Measurements from ENCODE around the gene ZCCHC4.

ZCCHC4 gene

DNA sequence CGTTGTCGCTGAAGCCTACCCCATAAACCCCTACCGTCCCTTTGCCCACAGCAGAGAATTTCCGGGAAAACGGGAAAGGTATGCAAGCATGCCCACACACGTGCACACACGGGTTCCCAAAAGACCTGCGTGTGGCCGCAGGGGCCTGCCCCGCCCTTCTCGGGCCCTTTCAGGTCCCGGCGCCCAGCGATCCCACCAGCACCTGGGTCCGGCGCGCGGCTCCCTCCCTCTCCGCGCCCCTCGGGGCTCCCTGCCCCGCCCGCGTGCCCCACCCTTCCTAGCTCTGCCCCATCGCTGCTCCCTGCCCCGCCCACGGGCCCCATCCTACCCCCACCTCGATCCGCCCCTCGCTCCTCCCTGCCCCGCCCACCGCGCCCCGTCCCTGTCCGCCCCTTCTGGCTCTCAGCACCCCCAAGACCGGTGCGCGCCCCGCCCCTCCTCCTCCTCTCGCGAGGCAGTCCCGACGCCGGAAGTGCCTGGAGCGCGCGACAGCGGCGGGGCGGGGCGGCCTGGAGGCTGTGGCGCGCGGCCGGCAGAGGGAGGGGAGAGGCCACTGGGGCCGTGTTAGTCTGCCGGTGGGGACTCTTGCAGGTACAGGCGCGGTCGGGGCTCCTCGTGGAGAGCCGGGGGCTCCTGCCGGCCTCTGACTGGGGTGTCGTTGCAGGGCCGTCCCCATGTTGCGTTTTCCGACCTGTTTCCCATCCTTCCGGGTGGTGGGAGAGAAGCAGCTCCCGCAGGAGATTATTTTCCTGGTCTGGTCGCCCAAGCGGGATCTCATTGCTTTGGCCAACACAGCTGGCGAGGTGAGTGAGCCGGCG lies 64.4 kb downstream of the ZCCHC4 start, which contains the start of gene ANAPC4:
TSS of gene ANAPC4 (plus strand) at position 510 of the 818 bp plus-strand sequence. CDS start at position 675, 165 bp downstream.
- peak; percentile 97 to 99 for DNase-seq (ENCODE audit: extremely low read depth in 1 of 2, low read depth in 1 of 2)

DNA sequence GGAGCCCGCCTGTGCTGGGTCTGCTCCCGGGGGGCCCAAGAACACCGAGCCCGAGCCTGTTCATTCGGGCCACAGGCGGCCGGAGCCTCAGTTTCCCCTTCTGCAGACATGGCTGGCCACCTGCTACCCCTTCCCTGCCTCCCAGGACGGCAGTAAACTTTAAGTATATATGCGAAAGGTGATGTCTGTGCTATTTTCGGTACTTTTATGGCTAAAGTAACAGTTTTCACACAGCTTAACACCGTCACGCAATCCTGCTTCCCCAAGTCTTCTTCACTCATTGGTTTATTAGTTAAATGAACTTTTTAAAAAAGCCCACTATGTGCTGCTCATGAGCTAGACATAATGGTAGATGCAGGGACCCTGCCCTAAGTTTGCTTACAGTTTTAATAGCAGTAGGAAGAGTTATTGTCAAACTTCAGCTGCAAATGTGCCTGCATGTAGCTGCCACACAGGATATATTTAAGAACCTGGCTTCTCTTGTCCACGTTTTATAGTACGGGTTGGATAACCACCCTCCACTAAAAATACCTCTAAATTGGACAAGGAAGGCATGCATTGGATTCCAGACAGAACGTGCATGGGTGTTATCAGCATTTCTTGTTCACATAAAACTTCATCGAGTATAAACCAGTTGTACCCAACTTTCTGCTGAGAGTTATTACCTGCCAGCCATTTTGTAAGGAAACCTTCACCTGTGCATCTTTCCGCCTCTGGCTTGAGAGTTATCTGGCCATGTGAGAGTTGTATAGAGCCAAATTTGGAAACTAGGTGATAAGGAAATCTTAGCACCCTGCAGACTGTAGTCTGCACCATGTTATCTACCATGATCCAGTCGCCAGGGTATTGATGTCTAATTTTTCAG lies 65.2 kb downstream of the ZCCHC4 start:
- no peak for DNase-seq (ENCODE audit: extremely low read depth in 1 of 2, low read depth in 1 of 2)

DNA sequence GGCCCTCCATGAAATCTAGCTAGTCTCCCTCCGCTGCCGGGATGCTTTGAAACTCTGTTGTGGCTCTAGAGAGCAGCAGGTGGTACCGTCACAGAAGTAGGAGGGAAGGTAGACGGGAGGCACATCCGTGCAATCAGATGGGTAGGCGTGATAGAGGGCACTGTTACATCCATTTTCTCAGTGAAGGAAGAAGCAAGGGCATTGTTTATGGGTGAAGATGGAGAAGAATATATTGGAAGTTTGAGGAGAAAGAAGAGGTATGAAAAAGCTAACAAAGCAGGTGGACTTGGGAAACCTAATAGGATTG lies 65.8 kb downstream of the ZCCHC4 start:
- DNase-seq (ENCODE audit: extremely low read depth in 1 of 2, low read depth in 1 of 2): no peak

DNA sequence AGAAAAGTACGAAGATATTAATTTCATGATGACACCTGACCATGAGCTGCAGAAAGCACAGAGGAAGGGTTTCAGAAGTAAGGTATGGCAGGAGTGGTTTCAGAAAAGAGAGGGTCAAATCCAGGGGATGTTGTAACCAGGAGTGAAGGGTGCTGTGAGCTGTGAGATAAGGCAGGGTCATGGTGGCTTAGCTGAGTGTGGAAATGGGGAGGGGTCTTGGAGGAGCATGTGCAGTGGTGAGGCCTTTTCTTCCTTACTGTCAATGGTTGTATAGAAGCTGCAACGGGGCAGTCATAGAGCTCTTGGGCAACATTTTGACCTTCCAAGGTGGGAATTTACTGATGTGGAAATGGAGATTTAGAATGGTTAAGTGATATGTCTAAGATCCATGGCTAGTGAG lies 67.0 kb downstream of the ZCCHC4 start:
- DNase-seq (ENCODE audit: extremely low read depth in 1 of 2, low read depth in 1 of 2): no peak

DNA sequence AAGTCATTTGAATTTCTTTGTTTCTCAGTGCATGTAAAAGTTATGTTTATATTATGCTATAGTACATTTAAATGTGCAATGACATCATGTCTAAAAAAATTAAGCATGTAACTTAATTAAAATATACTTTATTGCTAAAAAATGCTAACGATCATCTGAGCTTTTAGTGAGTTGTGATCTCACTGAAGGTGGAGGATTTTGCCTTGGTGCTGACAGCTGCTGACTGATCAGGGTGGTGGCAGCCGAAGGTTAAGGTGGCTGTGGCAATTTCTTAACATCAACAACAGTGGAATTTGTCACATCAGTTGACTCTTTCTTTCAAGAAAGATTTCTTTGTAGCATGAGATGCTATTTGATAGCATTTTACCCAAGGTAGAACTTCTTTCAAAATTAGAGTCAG lies 71.1 kb downstream of the ZCCHC4 start:
- no peak for DNase-seq (ENCODE audit: extremely low read depth in 1 of 2, low read depth in 1 of 2)

DNA sequence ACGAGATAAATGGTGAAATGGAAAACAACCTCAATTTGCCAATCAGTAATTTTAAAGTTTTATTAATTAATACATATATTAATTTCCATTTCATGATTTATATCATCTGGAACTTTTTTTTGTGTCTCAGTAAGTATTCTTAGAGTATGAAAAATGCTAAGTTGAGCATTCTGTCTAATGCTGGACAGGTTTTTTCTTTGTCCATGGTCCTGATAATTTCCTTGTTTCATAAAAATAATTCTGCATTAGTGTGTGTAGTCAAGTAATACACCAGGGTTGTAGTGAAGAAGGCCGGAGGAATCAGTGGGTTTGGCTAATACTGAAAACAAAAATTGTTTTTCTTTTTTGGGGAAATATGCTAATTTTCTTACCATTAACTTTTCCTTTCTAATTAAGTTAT lies 74.4 kb downstream of the ZCCHC4 start:
- no peak for DNase-seq (ENCODE audit: extremely low read depth in 1 of 2, low read depth in 1 of 2)

DNA sequence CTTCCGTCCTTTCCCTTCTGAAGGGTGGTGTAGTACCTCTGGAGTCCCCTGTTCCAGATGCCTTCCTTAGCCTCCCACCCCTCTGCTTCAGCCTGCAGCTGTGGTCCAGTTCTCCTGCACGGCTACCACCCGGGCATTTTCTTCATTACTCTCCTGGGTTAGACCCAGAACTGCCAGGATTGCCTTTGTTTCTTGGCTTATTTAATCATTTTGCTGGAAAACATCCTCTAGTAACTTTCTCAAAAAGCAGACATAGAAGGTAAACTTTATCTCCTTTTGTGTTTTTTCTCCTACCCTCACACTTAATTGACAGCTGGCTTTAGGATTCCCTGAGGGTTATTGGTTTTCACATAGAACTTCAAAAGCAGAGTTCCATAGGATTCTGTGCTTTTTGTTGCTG lies 84.7 kb downstream of the ZCCHC4 start:
- no peak for DNase-seq (ENCODE audit: extremely low read depth in 1 of 2, low read depth in 1 of 2)

DNA sequence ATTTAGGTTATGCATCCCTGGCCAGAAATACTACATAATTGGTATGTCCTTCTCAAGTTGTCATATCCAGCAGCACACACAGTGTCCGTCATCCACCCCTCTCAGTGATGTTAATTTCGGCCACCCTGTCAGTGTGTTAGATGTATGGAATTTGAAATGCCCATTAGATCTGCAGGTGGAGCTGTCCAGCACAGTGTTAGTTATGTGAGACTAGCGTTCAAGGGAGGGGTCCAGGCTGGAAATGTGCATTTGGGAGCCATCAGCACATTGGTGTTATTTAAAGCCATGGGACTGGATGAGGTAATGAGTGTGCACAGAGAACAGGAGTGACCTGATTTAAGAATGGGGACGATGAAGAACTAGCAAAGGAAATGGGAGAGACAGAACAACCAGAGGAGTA lies 86.9 kb downstream of the ZCCHC4 start:
- no peak for DNase-seq (ENCODE audit: extremely low read depth in 1 of 2, low read depth in 1 of 2)

DNA sequence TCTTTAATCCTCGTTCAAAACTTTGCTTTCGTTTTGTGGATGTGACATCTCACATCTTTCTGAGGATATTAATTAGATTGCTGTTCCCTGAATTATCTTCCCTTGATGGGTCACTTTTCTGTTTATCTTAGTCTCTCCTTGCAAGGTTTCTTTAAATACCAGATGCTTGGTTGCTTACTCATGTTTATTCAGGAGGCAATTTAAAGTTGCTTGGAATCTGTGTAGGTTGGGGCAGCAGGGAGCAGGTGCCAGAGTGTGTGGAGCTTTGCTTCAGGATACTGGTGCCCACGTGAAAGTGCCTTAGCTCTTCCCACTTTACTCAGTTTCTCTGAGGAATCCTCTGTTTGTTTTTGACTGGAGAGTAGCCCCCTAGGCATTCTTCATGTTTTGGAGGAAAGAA lies 88.5 kb downstream of the ZCCHC4 start:
- DNase-seq (ENCODE audit: extremely low read depth in 1 of 2, low read depth in 1 of 2): no peak

DNA sequence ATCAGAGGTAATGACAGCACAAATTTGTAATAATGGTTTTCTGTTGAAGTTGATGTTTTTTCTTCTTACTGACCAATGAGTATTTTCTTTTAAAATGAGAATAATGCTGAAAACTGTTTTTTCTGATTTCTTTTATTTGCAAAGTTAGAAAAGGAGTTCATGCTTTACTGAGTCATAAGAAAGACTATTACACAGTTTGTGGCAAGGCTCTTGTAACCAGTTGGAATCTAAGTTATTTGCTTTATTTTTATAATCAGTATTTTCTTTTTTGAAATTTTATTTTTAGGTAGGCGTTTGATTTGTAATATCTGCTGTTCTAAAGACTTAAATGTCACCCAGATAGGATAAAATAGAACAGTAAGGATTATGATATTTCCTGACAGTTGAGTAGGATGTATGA lies 89.9 kb downstream of the ZCCHC4 start:
- DNase-seq (ENCODE audit: extremely low read depth in 1 of 2, low read depth in 1 of 2): no peak

DNA sequence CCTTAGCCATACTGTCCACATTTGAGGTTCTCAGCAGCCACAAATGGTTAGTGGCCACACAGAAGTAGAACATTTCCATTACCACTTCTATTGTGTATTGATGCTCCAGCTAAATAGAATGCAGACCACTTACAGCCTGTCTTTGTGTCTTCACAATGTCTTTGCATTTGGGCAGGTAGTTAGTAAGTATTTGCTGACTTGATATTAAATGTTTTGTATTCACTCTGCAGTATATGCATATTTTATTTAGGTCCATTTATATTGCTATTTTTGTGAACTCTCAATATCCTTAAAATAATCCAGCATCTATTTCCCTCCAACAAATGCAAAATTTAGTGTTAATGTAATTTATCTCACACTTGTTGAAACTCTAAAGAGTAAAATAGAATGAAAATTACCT lies 91.1 kb downstream of the ZCCHC4 start:
- DNase-seq (ENCODE audit: extremely low read depth in 1 of 2, low read depth in 1 of 2): no peak

DNA sequence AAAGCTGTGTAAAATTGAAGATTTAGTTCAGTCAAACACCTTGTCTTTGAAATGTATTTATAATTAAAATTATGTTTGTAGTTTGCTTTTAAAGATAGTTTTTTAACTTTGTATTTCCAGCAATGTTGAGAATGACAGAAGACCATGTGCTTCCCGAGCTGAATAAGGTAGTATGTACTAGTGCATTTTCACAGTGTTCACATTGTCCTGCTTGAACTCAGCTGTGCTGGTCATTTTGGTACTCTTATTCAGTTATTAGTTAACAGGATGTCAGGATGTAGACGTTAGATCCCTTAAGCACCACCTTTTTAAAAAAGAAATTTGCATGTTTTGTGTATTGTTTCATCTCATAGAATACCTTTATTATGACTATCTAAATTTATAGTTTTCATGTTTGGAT lies 92.9 kb downstream of the ZCCHC4 start:
- no peak for DNase-seq (ENCODE audit: extremely low read depth in 1 of 2, low read depth in 1 of 2)

DNA sequence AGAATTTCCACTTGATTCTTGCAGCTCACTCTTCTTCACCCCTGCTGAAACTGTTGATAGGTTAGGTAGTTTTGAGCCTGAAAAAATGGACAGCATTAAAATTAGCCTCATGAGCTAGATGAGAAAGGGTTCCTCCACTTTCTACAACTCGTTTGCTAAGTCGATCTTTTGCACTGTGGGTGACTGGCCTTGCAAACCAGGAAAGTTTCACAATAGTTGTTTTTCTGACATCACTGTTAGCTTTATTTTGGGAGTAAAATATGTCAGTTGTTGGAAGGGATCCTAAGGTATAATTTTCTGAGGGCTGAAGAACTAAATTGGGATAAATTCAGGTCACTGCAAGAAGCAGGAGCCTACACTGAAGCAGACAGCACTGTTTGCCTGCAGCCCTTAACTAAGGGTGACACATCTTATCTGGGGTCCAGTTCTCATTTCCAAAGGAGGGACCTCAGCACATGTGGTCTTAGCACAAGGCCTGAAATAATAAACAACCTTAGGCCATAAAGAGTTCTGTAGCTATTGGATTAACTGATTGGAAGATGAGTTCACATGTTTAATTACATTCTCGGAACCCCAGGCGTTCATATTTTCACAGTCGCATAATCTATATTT lies 93.6 kb downstream of the ZCCHC4 start:
- no peak for DNase-seq (ENCODE audit: extremely low read depth in 1 of 2, low read depth in 1 of 2)

DNA sequence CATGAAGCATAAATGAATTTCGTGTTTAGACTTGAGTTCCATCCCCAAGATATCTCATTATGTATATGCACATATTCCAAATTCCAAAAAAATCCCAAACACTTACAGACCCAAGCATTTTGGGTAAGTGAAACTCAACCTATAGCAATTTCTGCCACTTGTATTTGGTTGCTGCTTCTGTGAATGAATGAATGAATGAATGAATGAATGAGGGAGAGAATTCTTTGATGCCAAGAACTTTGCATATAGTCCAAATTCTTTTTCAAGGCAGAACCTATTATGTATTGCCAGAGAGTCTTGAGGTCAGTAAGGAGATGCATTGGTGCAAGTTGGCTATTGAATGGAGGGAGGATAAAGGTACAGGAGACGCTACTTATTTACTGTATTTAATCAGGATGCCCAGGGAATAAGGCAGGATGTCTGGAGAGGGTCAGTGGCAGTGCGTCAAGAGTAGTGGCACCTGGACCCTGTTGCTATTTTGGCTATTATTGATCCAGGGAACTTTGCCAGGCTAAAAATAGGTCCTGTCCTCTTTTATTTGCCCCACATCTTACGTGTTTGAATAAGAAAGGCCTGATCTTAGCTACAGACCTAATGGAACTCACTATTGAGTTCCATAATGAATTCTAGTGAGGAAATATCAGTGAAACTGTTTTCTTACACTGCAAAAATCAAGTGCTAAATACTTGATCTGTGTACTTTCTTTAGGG lies 98.4 kb downstream of the ZCCHC4 start:
- DNase-seq (ENCODE audit: extremely low read depth in 1 of 2, low read depth in 1 of 2): no peak

DNA sequence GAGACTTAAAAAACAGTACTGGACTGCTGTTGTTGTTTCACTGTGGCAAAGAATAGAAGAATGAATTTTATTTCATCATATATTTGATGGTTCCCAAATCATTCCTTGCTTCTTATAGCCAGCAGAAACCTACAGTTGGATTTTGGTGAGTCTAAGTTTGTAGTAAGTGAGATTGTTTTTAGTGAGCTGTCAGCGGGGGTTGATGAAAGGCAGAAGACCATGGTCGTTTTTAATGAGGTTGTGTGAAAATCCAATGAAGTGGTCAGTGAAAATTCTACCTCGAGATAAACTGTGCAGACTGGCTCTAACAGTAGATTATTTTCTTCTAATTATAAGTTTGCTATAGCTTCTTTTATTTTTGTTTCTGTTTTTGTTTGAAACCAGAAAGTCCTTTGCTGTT lies 100.7 kb downstream of the ZCCHC4 start:
- no peak for DNase-seq (ENCODE audit: extremely low read depth in 1 of 2, low read depth in 1 of 2)

DNA sequence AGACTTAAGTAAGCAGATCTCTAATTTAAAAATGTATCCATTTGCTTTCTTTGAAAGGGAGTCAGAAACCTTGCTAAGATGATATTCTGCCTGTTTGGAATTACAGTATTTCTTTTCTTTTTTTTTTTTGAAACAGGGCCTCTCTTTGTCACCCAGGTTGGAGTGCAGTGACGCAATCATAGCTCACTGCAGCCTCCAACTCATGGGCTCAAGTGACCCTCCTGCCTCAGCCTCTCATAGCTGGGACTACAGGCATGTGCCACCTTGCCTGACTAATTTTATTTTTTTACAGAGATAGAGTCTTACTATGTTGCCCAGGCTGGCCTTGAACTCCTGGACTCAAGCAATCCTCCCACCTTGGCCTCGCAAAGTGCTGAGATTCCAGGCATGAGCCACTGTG lies 104.4 kb downstream of the ZCCHC4 start:
- no peak for DNase-seq (ENCODE audit: extremely low read depth in 1 of 2, low read depth in 1 of 2)

All from stimulated activated CD8-positive, alpha-beta memory T cell treated with anti-CD3 and anti-CD28 coated beads, Interleukin-7, amount 100 ng/mL, for 48 hours (primary cell).